IPS-18c (cell line): ENCODE measurements around the gene NXNL1.

Experiments
- H3K4me3 ChIP-seq: 2 replicates; pipeline ENCODE4 v1.7.0; 2013; ENCODE audit warnings: low read depth, mild to moderate bottlenecking, low read length, moderate library complexity; ENCODE audit not compliant: insufficient read depth
- H3K9me3 ChIP-seq: one replicate; pipeline ENCODE4 v1.6.1; 2013; ENCODE audit warnings: mild to moderate bottlenecking, low read length, moderate library complexity; ENCODE audit not compliant: control insufficient read depth, insufficient read depth

The NXNL1 gene

DNA sequence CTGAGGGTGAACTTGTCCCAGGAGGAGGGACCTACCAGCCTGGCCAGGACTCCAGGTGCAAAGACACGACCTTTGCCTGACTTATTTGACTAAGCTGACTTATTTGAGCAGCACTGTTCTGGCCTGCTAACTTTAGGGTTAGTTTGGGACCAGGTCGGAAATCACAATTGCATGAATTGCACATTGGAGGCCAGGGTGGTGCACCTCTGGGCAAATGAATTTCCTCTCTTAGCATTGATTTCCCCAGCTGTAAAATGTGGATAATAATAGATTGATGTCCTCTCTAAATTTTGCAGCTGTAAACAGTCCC lies 53.9 kb downstream of the NXNL1 start:
- Histone ChIP-seq H3K9me3 (no peaks in the 10 kb centered on the region), H3K4me3 (no peak overlapping the region)

GRCh38 chr19:17406046-17406886 lies 54.5 kb downstream of the NXNL1 start:
- H3K9me3 ChIP-seq, result no peaks in the 10 kb centered on the region
- H3K4me3 ChIP-seq, result no peak overlapping the region
